OCI-LY7 (cell line): ENCODE data around the gene DENND10.

Source experiments
- EZH2phosphoT487 ChIP-seq: fragments of 200-600 bp; sonication (generic); IDR thresholded peaks from 2 replicates; pipeline ENCODE4 v1.6.1; 2018; ENCODE audit warnings: low read depth, borderline replicate concordance, mild to moderate bottlenecking, mixed run types, antibody characterized with exemption, low read length, moderate library complexity, mixed read lengths
- TF ChIP-seq, protein P1 (sequence below): fragments of 200-600 bp; sonication (generic); conservative IDR thresholded peaks from 2 replicates; pipeline ENCODE4 v1.5.1; 2014; ENCODE audit warnings: mild to moderate bottlenecking, antibody characterized with exemption, low read length, moderate library complexity, mixed read lengths

GRCh38 chr10:119095640-119096039 lies 8.3 kb upstream of the DENND10 start:
- TF ChIP-seq, protein P1, sequence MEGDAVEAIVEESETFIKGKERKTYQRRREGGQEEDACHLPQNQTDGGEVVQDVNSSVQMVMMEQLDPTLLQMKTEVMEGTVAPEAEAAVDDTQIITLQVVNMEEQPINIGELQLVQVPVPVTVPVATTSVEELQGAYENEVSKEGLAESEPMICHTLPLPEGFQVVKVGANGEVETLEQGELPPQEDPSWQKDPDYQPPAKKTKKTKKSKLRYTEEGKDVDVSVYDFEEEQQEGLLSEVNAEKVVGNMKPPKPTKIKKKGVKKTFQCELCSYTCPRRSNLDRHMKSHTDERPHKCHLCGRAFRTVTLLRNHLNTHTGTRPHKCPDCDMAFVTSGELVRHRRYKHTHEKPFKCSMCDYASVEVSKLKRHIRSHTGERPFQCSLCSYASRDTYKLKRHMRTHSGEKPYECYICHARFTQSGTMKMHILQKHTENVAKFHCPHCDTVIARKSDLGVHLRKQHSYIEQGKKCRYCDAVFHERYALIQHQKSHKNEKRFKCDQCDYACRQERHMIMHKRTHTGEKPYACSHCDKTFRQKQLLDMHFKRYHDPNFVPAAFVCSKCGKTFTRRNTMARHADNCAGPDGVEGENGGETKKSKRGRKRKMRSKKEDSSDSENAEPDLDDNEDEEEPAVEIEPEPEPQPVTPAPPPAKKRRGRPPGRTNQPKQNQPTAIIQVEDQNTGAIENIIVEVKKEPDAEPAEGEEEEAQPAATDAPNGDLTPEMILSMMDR = no peak
- no peak for TF ChIP-seq EZH2phosphoT487
